ENCODE data around the gene NUCB2. TPM values are rescaled to one million over a fixed set of nuclear protein-coding genes. Genes with fewer than 3 reads are reported as not detected.

NUCB2 gene
- polyA plus RNA-seq, 1 of the 3 experiments (the other 2 are of a cell fraction), result 25.0 TPM

- TF ChIP-seq, protein P1, sequence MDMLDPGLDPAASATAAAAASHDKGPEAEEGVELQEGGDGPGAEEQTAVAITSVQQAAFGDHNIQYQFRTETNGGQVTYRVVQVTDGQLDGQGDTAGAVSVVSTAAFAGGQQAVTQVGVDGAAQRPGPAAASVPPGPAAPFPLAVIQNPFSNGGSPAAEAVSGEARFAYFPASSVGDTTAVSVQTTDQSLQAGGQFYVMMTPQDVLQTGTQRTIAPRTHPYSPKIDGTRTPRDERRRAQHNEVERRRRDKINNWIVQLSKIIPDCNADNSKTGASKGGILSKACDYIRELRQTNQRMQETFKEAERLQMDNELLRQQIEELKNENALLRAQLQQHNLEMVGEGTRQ (IDR thresholded peaks at IDR 0.05; ENCODE audit: borderline replicate concordance, low read depth, low read length), result no peak
These were observed 77.5 kb downstream of the NUCB2 start (continued) for GRCh38 chr11:17353821-17354600.

GRCh38 chr11:17354601-17354991 lies 78.1 kb downstream of the NUCB2 start:
- POLR2A ChIA-PET, result interaction anchor here (0.6 kb wide), 1 partner anchor 123 kb away, joined by 3 read pairs; the partner anchor contains the start of gene ABCC8
- WGBS (ENCODE audit: low lambda C conversion rate), result 49% methylated on average over 3 of the region's 3 CpGs
- H3K9me2 ChIP-seq, result no peaks in the 10 kb centered on the region
- no peak overlapping the region for H3K4me2 ChIP-seq
- peaks cover 5 to 14% of the 10 kb centered on the region in 2 experiments; a peak in 3 of 4 replicates for H3K4me1 ChIP-seq (ENCODE audit: control insufficient read depth in 1 of 2, insufficient read depth in 2 of 2, low read depth in 1 of 2, low read length in 1 of 2)
- no peaks in the 10 kb centered on the region for H4K20me1 ChIP-seq (ENCODE audit: insufficient read depth)
- CTCF ChIA-PET, result interaction anchor here (0.6 to 3.3 kb wide), 23 partner anchors 8 to 213 kb away, joined by 3 to 32 read pairs (median 4); partner anchors contain the start of genes KCNJ11 and NUCB2
- H3K36me3 ChIP-seq (replicated peaks in 1 of 2; ENCODE audit: control insufficient read depth in 1 of 2, insufficient read depth in 2 of 2, low read length in 1 of 2), result no peaks in the 10 kb centered on the region
- TF ChIP-seq RFX5 (IDR thresholded peaks at IDR 0.05; ENCODE audit: low read length), result no peak
- peak; percentile 42 for TF ChIP-seq RAD21 (IDR thresholded peaks at IDR 0.05; ENCODE audit: low read length)
- TF ChIP-seq ZBTB33 (IDR thresholded peaks at IDR 0.05; ENCODE audit: borderline replicate concordance, low read depth), result no peak
- TF ChIP-seq, protein P1 (IDR thresholded peaks at IDR 0.05; ENCODE audit: borderline replicate concordance, low read depth, low read length), result no peak
- no peak for TF ChIP-seq MEF2A (IDR thresholded peaks at IDR 0.05; ENCODE audit: borderline replicate concordance, low read depth)
- peak; percentile 76 for TF ChIP-seq CTCF (IDR thresholded peaks at IDR 0.05)
- TF ChIP-seq, protein P2, sequence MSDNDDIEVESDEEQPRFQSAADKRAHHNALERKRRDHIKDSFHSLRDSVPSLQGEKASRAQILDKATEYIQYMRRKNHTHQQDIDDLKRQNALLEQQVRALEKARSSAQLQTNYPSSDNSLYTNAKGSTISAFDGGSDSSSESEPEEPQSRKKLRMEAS (IDR thresholded peaks at IDR 0.05; ENCODE audit: low read depth), result no peak
- peak; percentile 44 for TF ChIP-seq SMC3 (IDR thresholded peaks at IDR 0.05; ENCODE audit: low read depth, low read length)
- no peak for TF ChIP-seq USF1 (IDR thresholded peaks at IDR 0.05; ENCODE audit: borderline replicate concordance, low read depth)
- no peak for TF ChIP-seq CHD2 (IDR thresholded peaks at IDR 0.05; ENCODE audit: low read length, partially characterized antibody)
- TF ChIP-seq JUND (IDR thresholded peaks at IDR 0.05), result no peak
- TF ChIP-seq, protein P3, sequence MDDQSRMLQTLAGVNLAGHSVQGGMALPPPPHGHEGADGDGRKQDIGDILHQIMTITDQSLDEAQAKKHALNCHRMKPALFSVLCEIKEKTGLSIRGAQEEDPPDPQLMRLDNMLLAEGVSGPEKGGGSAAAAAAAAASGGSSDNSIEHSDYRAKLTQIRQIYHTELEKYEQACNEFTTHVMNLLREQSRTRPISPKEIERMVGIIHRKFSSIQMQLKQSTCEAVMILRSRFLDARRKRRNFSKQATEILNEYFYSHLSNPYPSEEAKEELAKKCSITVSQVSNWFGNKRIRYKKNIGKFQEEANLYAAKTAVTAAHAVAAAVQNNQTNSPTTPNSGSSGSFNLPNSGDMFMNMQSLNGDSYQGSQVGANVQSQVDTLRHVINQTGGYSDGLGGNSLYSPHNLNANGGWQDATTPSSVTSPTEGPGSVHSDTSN (IDR thresholded peaks at IDR 0.05), result no peak
- DNase-seq, result peak; percentile 71
- no peaks in the 10 kb centered on the region for H3K79me2 ChIP-seq (ENCODE audit: insufficient read depth)
- H3K9me3 ChIP-seq, result no peaks in the 10 kb centered on the region
- H3K27ac ChIP-seq (ENCODE audit: low read depth in 2 of 2, low read length in 1 of 2), result no peak overlapping the region
- peaks cover 21% of the 10 kb centered on the region for H3F3A ChIP-seq (replicated peaks; ENCODE audit: insufficient read depth)
- H3K9ac ChIP-seq, result no peak overlapping the region
- no peaks in the 10 kb centered on the region for H3K27me3 ChIP-seq (ENCODE audit: insufficient read depth)
- peak overlapping the region in 1 of 2 experiments; percentile 77; a peak in 1 of 4 replicates for H3K4me3 ChIP-seq (ENCODE audit: low read depth in 2 of 2, low read length in 1 of 2)
- H2AFZ ChIP-seq (ENCODE audit: low read depth), result no peak overlapping the region

Measured in SK-N-SH (cell line).